Stimulated activated naive CD8-positive, alpha-beta T cell treated with anti-CD3 and anti-CD28 coated beads, Interleukin-15, Interleukin-2, amounts not matched to agents 100 ng/mL and 50 ng/mL, for 24 hours (primary cell): ENCODE data around the gene RRM2.

ENCODE experiments used
- H3K27ac Mint-ChIP-seq: one replicate; pipeline ENCODE4 v1.8.0; 2021; ENCODE audit warnings: mild to moderate bottlenecking, mixed read lengths
- H3K27me3 Mint-ChIP-seq: one replicate; pipeline ENCODE4 v1.8.0; 2021; ENCODE audit warnings: mixed read lengths
- H3K36me3 Mint-ChIP-seq: one replicate; pipeline ENCODE4 v1.8.0; 2021; ENCODE audit warnings: low read depth, mixed read lengths
- H3K4me1 Mint-ChIP-seq: one replicate; pipeline ENCODE4 v1.8.0; 2021; ENCODE audit warnings: low read depth, mixed read lengths
- H3K4me3 Mint-ChIP-seq: one replicate; pipeline ENCODE4 v1.8.0; 2021; ENCODE audit warnings: mild to moderate bottlenecking, mixed read lengths
- H3K9me3 Mint-ChIP-seq: one replicate; pipeline ENCODE4 v1.8.0; 2021; ENCODE audit warnings: mixed read lengths

Gene RRM2

GRCh38 chr2:10122500-10123280 is at the start of gene RRM2:
TSS of gene RRM2 (plus strand) at chr2:10122739. CDS start at chr2:10122799, 60 bp downstream.
- Mint-ChIP-seq H3K27me3 (no peaks in the 10 kb centered on the region), H3K4me1 (peaks cover 51% of the 10 kb centered on the region), H3K27ac (peak within 1 kb of the TSS; percentile 96), H3K9me3 (no peaks in the 10 kb centered on the region), H3K36me3 (peaks cover 61% of the 10 kb centered on the region), H3K4me3 (peak within 1 kb of the TSS; percentile 100)

GRCh38 chr2:10073706-10074105 is 48.8 kb upstream of the RRM2 start:
- peaks cover 62% of the 10 kb centered on the region for H3K27me3 Mint-ChIP-seq

GRCh38 chr2:10075101-10075500 is 47.4 kb upstream of the RRM2 start:
- H3K4me3 Mint-ChIP-seq, result no peak overlapping the region
- H3K9me3 Mint-ChIP-seq, result no peaks in the 10 kb centered on the region
- peaks cover 13% of the 10 kb centered on the region for H3K4me1 Mint-ChIP-seq
- no peak overlapping the region for H3K27ac Mint-ChIP-seq
- peaks cover 69% of the 10 kb centered on the region for H3K27me3 Mint-ChIP-seq
- no peaks in the 10 kb centered on the region for H3K36me3 Mint-ChIP-seq

More at GRCh38 chr2:10073706-10074105, 48.8 kb upstream of the RRM2 start:
- H3K9me3 Mint-ChIP-seq, result no peaks in the 10 kb centered on the region
- H3K36me3 Mint-ChIP-seq, result no peaks in the 10 kb centered on the region
- no peak overlapping the region for H3K4me3 Mint-ChIP-seq
- no peak overlapping the region for H3K27ac Mint-ChIP-seq
- H3K4me1 Mint-ChIP-seq, result peaks cover 6% of the 10 kb centered on the region

GRCh38 chr2:10075571-10076209 is 46.8 kb upstream of the RRM2 start:
- peaks cover 16% of the 10 kb centered on the region for H3K4me1 Mint-ChIP-seq
- no peak overlapping the region for H3K4me3 Mint-ChIP-seq
- peaks cover 69% of the 10 kb centered on the region for H3K27me3 Mint-ChIP-seq
- no peaks in the 10 kb centered on the region for H3K36me3 Mint-ChIP-seq
- H3K27ac Mint-ChIP-seq, result no peak overlapping the region
- no peaks in the 10 kb centered on the region for H3K9me3 Mint-ChIP-seq

GRCh38 chr2:10076511-10076910 is 46.0 kb upstream of the RRM2 start:
- peaks cover 23% of the 10 kb centered on the region for H3K4me1 Mint-ChIP-seq
- peaks cover 75% of the 10 kb centered on the region for H3K27me3 Mint-ChIP-seq
- no peak overlapping the region for H3K4me3 Mint-ChIP-seq
- H3K9me3 Mint-ChIP-seq, result no peaks in the 10 kb centered on the region
- no peaks in the 10 kb centered on the region for H3K36me3 Mint-ChIP-seq
- H3K27ac Mint-ChIP-seq, result no peak overlapping the region

GRCh38 chr2:10076988-10077527 is 45.5 kb upstream of the RRM2 start:
- Mint-ChIP-seq H3K4me3 (no peak overlapping the region), H3K27ac (no peak overlapping the region), H3K4me1 (peaks cover 23% of the 10 kb centered on the region), H3K9me3 (no peaks in the 10 kb centered on the region), H3K36me3 (no peaks in the 10 kb centered on the region), H3K27me3 (peaks cover 76% of the 10 kb centered on the region)

- H3K9me3 Mint-ChIP-seq, result no peaks in the 10 kb centered on the region
- no peaks in the 10 kb centered on the region for H3K36me3 Mint-ChIP-seq
- peaks cover 18% of the 10 kb centered on the region for H3K4me1 Mint-ChIP-seq
- H3K27ac Mint-ChIP-seq, result no peak overlapping the region
- no peak overlapping the region for H3K4me3 Mint-ChIP-seq
- H3K27me3 Mint-ChIP-seq, result peaks cover 78% of the 10 kb centered on the region
Measured at GRCh38 chr2:10078001-10078400, 44.5 kb upstream of the RRM2 start.

GRCh38 chr2:10078704-10079265 is 43.8 kb upstream of the RRM2 start:
- no peak overlapping the region for H3K27ac Mint-ChIP-seq

GRCh38 chr2:10079266-10079869 is 43.2 kb upstream of the RRM2 start:
- peaks cover 80% of the 10 kb centered on the region for H3K27me3 Mint-ChIP-seq
- H3K4me1 Mint-ChIP-seq, result peaks cover 32% of the 10 kb centered on the region
- H3K9me3 Mint-ChIP-seq, result no peaks in the 10 kb centered on the region
- no peak overlapping the region for H3K27ac Mint-ChIP-seq
- H3K36me3 Mint-ChIP-seq, result no peaks in the 10 kb centered on the region
- peak overlapping the region; percentile 80 for H3K4me3 Mint-ChIP-seq

More at GRCh38 chr2:10078704-10079265, 43.8 kb upstream of the RRM2 start:
- Mint-ChIP-seq H3K4me3 (peak overlapping the region; percentile 80), H3K27me3 (peaks cover 79% of the 10 kb centered on the region), H3K4me1 (peaks cover 26% of the 10 kb centered on the region), H3K9me3 (no peaks in the 10 kb centered on the region), H3K36me3 (no peaks in the 10 kb centered on the region)

GRCh38 chr2:10079870-10080535 is 42.5 kb upstream of the RRM2 start, which contains the start of gene CYS1:
TSS of gene CYS1 (minus strand) at chr2:10080411. CDS start at chr2:10080223, 188 bp downstream.
- peaks cover 35% of the 10 kb centered on the region for H3K4me1 Mint-ChIP-seq
- H3K27ac Mint-ChIP-seq, result peak within 1 kb of the TSS; percentile 46
- H3K9me3 Mint-ChIP-seq, result no peaks in the 10 kb centered on the region

GRCh38 chr2:10080536-10081304 is 41.8 kb upstream of the RRM2 start:
- Mint-ChIP-seq H3K4me1 (peaks cover 35% of the 10 kb centered on the region), H3K27ac (peak overlapping the region; percentile 46), H3K36me3 (no peaks in the 10 kb centered on the region), H3K4me3 (peak overlapping the region; percentile 70), H3K27me3 (peaks cover 78% of the 10 kb centered on the region), H3K9me3 (no peaks in the 10 kb centered on the region)

More at GRCh38 chr2:10079870-10080535, 42.5 kb upstream of the RRM2 start, which contains the start of gene CYS1:
- peaks cover 78% of the 10 kb centered on the region for H3K27me3 Mint-ChIP-seq
- peak within 1 kb of the TSS; percentile 80 for H3K4me3 Mint-ChIP-seq
- H3K36me3 Mint-ChIP-seq, result no peaks in the 10 kb centered on the region

GRCh38 chr2:10083046-10083445 is 39.5 kb upstream of the RRM2 start:
- Mint-ChIP-seq H3K4me1 (peaks cover 35% of the 10 kb centered on the region), H3K27ac (no peak overlapping the region), H3K36me3 (no peaks in the 10 kb centered on the region), H3K27me3 (peaks cover 70% of the 10 kb centered on the region), H3K4me3 (no peak overlapping the region), H3K9me3 (no peaks in the 10 kb centered on the region)

GRCh38 chr2:10083692-10084211 is 38.8 kb upstream of the RRM2 start:
- H3K4me1 Mint-ChIP-seq, result peaks cover 34% of the 10 kb centered on the region
- peaks cover 70% of the 10 kb centered on the region for H3K27me3 Mint-ChIP-seq
- H3K4me3 Mint-ChIP-seq, result no peak overlapping the region
- no peak overlapping the region for H3K27ac Mint-ChIP-seq
- H3K9me3 Mint-ChIP-seq, result no peaks in the 10 kb centered on the region
- no peaks in the 10 kb centered on the region for H3K36me3 Mint-ChIP-seq
